Middle frontal gyrus (tissue), 1 donor: Measurements from ENCODE around the gene MUC2.

Source experiments
- DNase-seq: peaks from one replicate; pipeline ENCODE4 v3.0.0-alpha.2; 2015; ENCODE audit warnings: low spot score; ENCODE audit errors: extremely low spot score

Gene MUC2

DNA sequence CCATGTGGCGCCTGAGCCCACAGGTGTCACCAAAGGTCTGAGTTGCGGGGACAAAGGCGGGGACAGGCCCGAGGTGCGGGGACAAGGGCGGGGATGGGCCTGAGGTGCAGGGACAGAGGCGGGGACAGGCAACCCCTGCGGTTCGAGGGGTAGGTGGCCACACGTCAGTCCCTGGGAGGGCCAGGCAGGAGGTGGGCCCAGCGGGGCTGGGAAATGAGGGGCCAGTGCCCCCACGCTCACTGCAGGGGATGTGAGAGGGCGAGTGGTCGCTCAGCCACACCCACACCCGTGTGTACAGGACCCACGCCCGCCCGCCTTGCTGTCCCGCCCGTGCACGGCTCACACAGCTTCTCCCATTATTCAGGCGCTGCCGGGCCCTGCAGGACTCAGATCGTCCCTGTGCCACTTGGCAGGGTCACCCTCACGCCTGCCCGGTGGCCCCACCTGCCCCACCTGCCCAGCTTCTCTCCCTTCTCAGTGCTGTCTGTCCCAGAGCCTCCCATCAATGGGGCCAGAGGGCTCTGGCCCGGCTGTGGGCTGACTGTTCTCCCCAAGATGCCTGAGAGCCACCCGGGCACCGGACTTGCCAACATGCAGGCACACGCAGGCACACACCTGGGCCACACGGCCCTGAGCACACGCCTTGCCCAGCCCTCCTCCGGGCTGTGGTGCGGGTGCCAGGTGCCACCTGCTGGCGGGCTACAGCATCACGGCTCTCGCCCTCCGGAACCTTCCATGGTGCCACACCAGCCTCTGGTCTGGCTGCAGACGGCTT, 23.9 kb upstream of the MUC2 start:
- peak; percentile 46 for DNase-seq

DNA sequence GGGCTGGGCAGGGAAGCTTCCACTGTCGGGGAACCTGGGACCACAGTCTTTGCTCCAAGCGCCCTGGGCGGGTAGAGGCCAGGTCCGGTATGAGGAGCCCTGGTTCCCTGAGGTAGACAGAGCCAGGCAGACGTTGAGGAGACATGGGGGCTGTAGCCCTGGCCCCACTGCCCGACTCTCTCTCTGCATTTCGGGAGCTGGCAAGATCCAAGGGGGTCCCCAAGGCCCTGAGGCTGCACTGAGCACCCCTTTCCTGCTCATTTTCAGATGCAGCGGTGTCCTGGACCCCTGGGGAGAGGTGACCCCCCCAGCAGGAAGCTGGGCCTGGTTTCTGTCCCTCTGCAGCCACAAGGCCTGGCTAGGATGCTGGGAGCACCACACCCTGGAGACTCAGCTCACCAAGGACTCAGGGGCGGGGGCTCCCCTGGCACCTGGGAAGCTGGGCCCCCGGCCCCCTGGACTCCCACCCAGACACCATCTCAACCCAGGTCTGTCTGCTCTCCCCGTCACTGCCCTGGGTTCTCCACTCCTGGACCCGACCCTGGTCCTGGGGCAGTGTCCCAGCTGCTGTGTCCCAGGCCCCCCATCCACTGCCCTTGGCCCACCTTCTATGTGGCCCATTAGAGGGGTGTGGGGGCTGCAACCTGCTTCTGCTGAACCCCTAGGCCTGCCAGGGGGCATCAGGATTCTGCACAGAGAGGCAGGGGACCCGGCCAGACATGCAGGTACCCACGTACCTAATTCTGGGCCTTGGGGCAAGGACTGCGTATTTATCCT, 23.1 kb upstream of the MUC2 start:
- DNase-seq = no peak

- no peak for DNase-seq
Observed at GRCh38 chr11:1052133-1053011, 22.3 kb upstream of the MUC2 start.

DNA sequence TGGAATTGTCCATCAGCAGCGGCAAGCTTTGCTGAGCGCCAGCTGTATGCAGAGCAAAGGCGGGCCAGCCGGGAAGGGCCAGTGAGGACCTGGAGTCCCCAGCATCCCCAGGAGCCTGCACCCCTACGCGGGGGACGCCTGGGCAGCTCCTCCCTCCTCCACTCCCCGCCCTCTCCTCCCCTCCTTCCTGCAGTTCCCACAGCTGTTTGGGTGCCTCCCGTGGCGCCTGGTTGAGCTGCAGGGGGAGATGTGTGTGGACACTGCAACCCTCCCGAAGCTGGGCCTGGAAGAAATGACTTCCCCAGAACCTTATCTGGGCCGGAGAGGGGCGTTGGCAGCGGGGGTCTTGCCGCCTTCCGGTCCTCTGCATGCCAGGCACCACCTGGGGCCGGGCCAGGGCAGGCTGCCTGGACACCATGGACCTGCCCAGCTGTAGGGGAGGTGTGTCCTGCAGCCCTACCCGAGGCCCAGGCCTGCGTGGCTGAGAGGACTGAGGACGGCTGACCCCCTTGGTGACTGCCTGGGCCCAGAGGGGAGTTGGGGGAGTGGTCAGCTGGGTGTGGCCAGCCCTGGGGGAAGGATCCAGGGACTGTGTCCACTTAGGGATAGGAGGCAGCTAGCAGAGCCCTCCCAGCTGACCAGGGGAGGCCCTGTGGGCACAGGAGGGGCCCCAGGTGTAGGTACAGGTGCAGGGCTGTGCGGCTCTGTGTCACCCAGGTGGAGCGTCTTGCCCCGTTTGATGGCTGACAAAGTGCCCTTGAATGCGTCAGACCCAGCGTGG, 21.4 kb upstream of the MUC2 start:
- DNase-seq = no peak

DNA sequence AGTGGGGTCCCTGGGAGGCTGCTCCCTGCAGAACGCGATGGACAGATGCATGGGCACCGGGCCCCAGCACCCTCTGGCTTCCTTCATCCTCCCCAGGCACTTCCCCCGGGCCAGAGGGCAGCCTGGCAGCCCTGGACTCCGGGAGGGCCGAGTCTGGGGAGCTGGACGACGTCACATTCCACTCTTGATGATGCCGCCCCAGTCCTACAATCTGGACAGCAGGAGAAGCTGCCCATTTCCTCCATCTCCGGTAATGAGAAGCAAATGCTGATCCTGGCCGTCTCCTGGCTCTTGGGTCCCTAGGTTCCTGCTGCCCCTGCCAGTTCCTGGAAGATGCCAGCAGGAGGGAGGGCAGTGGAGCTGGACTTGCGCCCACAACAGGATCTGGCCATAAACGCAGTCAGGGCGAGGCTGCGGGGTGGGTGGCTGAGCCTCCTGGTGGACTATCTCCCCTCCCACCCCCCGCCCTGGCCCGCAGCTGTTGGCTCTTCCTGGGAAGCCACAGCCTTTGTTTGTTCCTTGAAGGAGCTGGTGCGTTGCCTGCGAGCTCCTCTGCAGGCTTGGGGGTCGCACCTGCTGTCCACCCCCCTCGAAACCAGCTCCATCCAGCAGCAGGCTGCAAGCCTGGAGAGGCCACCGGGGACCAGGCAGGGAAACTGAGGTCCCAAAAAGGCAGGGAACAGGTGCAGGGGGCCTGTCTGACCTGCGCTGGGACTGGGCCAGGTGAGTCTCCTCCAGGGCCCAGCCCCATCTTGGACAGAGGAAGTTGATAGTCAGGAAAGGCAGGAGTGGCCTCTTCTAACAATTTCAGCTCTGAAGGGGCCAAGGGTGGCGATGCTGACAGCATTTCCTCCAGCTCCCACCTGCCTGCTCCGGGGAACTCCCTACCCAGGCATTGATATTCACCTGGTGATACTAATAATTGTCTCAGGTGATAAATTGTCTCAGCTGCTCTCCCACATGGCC, 20.2 kb upstream of the MUC2 start:
- no peak for DNase-seq

DNA sequence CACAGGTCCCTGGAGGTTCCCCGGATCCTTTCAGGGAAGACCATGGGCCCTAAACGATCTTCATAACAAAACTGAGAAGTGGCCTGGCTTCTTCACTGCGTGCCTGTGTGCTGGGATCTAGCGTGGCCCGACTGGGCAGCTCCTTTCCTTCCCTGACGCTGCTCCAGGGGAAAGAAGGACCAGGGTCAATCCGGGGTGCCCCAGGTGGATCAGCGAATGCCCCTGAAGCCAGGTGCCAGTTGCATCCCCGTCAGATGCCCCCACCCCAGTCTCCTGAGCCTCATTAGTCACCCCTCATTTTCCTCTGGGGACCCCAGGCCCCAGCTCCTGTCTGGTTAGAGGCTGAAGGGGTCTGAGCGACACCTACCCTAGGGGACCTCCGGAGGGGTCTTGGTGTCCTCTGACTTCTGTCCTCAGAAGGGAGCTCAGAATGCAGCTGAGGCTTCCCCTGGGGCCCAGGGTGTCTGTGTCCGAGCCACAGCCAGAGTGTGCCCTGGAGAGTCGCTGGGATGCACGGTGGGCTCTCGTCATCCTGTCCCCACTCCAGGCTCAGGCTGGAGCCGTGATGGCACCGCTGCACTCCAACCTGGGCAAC, 19.5 kb upstream of the MUC2 start:
- no peak for DNase-seq

DNA sequence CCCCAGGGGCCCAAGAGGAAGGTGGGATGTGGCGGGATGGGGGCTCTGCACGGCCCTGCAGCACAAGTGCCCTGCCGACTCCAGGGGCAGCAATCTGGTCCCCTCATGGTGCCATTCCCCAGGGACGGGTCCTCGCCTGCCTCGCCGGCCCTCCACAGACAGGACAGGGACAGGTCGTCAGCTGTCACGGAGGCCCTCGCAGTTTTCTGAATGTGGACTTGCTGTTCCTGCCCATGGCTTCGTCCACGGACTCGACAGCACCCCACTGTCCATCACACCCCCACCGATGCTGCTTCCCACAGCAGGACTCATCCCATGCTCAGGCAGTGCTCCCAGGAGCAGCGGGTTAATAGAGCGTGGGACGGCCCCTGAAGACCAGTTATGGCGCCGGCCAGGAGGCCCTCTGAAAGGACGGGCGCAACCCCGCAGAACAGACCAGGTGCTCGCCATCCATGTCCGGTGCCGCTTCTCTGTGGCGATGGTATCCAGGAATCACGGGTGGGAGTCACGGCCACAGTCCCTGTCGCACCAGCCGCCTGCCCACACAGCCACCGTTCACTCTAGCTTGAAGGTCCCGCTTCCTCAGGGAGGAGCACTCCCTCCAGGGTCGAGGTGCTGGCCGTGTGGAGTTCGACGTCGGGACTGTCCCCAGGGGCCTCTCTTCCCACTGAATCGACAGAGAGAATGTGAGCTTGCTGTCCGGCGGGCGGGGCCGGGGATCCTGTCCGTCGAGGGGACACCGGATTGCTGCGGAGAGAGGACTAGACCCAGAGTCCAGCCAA, 18.5 kb upstream of the MUC2 start:
- no peak for DNase-seq

- no peak for DNase-seq
Observed at GRCh38 chr11:1057806-1058205, 16.9 kb upstream of the MUC2 start.

GRCh38 chr11:1059759-1060158, 14.9 kb upstream of the MUC2 start:
- DNase-seq = no peak

DNA sequence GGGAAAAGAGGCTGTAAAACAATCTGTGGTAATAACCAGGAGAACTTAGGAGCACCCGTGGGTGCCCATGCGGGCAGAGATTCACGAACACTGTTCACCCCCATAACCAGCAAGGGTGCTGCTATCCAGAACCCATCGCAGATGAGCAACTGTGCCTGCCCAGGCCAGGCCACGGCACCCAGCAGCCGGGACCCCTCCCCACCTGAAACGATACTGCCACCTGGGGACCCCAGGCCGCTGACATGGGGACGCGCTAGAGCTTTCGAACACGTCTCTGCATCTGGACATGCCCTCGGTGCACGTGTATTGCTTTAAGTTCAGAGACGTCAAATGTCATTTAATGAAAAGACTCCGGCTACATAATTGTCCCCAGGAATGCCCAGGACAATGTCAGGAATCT, 14.3 kb upstream of the MUC2 start:
- no peak for DNase-seq

GRCh38 chr11:1060852-1061616, 13.6 kb upstream of the MUC2 start:
- no peak for DNase-seq

- no peak for DNase-seq
Observed at GRCh38 chr11:1062075-1062820, 12.4 kb upstream of the MUC2 start.

DNA sequence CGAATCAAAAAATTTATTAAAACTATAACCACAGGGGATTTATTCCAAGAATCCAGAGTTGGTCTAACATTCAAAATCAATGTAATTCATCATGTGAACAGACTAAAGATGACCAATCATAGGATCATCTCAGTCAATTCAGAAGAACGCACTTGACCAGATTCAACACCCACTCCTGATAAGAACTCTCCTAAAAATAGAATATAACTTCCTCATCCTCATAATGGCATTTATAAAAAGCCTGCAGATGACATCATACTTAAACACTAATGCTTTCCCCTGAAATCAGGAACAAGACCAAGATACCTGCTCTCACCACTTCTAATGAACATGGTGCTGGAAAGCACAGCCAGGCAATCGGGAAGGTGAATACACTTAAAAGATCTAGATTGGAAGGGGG, 10.5 kb upstream of the MUC2 start:
- DNase-seq = no peak

DNA sequence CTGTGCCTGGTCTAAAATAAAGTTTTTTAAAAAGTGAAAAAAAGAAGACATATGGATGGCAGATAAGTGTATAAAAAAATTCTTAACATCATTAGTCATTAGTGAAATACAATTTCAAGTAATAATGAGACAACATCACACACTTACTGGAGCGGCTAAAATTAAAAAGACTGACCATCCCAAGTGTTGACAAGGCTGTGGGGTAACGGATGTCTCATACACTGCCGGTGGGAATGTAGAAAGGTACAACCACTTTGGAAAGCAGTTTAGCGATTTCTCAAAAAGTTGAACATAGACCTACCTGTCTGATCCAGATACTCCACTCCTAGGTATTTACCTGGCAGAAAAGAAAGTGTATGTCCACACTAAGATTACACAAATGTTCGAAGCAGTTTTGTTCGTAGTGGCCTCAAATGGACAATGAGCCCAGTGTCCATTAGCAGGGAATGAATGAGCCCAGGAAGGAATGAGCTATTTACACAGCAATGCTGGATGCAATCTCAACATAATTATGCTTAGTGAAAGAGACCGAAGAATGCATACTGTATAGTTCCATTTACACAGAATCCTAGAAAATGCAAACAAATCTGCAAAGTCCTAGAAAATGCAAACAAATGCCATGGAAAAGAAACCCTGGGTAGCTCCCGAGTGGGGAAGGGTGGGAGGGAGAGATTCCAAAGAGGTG, 6.7 kb upstream of the MUC2 start:
- DNase-seq = no peak

GRCh38 chr11:1069740-1070139, 4.9 kb upstream of the MUC2 start:
- no peak for DNase-seq

- DNase-seq = no peak
Observed at GRCh38 chr11:1070594-1071462, 3.8 kb upstream of the MUC2 start.
